A673 (cell line): ENCODE results near the gene TCAF1. TPM values are rescaled to one million over a fixed set of nuclear protein-coding genes. Genes with fewer than 3 reads are reported as not detected.

Source experiments
- BruUV-seq: library from RNA; stranded (reverse); fragments of 400-500 nt; replicated peaks from 2 replicates; lab custom pipeline; 2021; lab: Mats Ljungman, UMichigan
- CTCF ChIA-PET: fragments of 300-600 bp; sonication (Branson Sonifier 250); formaldehyde crosslinking; loops from one replicate; lab custom pipeline; 2022; ENCODE audit warnings: antibody characterized with exemption; lab: Charles Lee
- POLR2A ChIA-PET: fragments of 300-600 bp; sonication (Branson Sonifier 250); formaldehyde crosslinking; loops from one replicate; lab custom pipeline; 2022; ENCODE audit warnings: antibody characterized with exemption; ENCODE audit not compliant: low non-redundant PET; lab: Charles Lee
- DNase-seq: peaks from one replicate; pipeline ENCODE4 v3.0.0-alpha.2; 2015; ENCODE audit warnings: low spot score
- H3K27ac ChIP-seq: fragments of 200-600 bp; sonication (generic); 2 replicates; pipeline ENCODE4 v1.5.1; 2016; ENCODE audit warnings: mixed run types, low read depth, mild to moderate bottlenecking, mixed read lengths, antibody characterized with exemption, low read length; ENCODE audit not compliant: poor library complexity, severe bottlenecking
- H3K27me3 ChIP-seq: fragments of 200-600 bp; sonication (generic); replicated peaks from 2 replicates; pipeline ENCODE4 v1.6.1; 2017; ENCODE audit warnings: mixed run types, low read depth, mild to moderate bottlenecking, mixed read lengths, antibody characterized with exemption, low read length; ENCODE audit not compliant: insufficient read depth, poor library complexity
- H3K36me3 ChIP-seq: fragments of 200-600 bp; sonication (generic); 2 replicates; pipeline ENCODE4 v1.6.1; 2016; ENCODE audit warnings: mixed run types, mild to moderate bottlenecking, mixed read lengths, antibody characterized with exemption, low read length; ENCODE audit not compliant: insufficient read depth, poor library complexity, severe bottlenecking
- H3K4me1 ChIP-seq: fragments of 200-600 bp; sonication (generic); 2 replicates; pipeline ENCODE4 v1.6.1; 2017; ENCODE audit warnings: mixed run types, mild to moderate bottlenecking, mixed read lengths, antibody characterized with exemption, low read length; ENCODE audit not compliant: insufficient read depth, poor library complexity, severe bottlenecking
- H3K4me3 ChIP-seq: fragments of 200-600 bp; sonication (generic); 2 replicates; pipeline ENCODE4 v1.5.1; 2016; ENCODE audit warnings: low read depth, mixed run types, mild to moderate bottlenecking, mixed read lengths, low read length; ENCODE audit not compliant: poor library complexity, severe bottlenecking
- H3K9me3 ChIP-seq: fragments of 200-600 bp; sonication (generic); 2 replicates; pipeline ENCODE4 v1.6.1; 2016; ENCODE audit warnings: mixed run types, low read depth, mild to moderate bottlenecking, mixed read lengths, antibody characterized with exemption, low read length; ENCODE audit not compliant: poor library complexity, severe bottlenecking
- EZH2 ChIP-seq: fragments of 200-600 bp; sonication (generic); IDR thresholded peaks from 2 replicates; pipeline ENCODE4 v1.6.1; 2017; ENCODE audit warnings: borderline replicate concordance, low read depth, mild to moderate bottlenecking, mixed read lengths, antibody characterized with exemption, low read length; ENCODE audit not compliant: poor library complexity, severe bottlenecking
- intact Hi-C: fragments of 100-400 bp; cut with micrococcal nuclease; formaldehyde crosslinking; loops from one replicate; pipeline ENCODE4 v1.10.0; 2022; ENCODE audit not compliant: unreplicated experiment
- total RNA-seq: library from RNA; stranded (reverse); gene quantifications from 2 replicates; pipeline ENCODE4 v1.2.3, GENCODE V29; 2021
- TF ChIP-seq, protein P1 (sequence below): fragments of 300-800, 200-600 bp; sonication (generic); conservative IDR thresholded peaks from 2 replicates; pipeline ENCODE4 v1.5.1; 2017; ENCODE audit warnings: low read depth, mild to moderate bottlenecking, antibody characterized with exemption, low read length, moderate library complexity, mixed read lengths

Gene TCAF1
- total RNA-seq, 1 experiment from 2014 or later = 38.6 TPM

DNA sequence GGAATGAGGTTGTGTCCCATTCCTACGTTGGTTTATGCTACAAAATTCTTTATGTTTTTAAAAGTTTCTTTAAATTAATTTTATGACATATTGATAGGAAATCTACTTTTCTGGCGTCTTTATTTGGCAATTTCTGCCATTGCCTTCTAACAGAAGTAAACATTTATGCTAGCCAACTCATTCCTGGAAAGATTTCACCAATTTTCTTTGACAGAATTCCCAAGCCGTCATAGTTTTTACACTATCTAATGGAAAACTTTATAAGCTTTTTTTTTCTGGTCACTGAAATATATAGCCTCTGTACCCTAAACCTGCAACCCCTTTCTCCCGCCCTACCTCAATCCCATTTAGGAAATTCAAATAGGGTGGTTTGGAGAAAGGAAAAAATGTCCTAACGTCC lies 6.1 kb upstream of the TCAF1 start:
- no peak overlapping the region for H3K27ac ChIP-seq
- H3K4me1 ChIP-seq = no peaks in the 10 kb centered on the region
- BruUV-seq = no TSS peak
- DNase-seq = no peak
- H3K4me3 ChIP-seq = no peak overlapping the region
- TF ChIP-seq EZH2 = no peak
- TF ChIP-seq, protein P1, sequence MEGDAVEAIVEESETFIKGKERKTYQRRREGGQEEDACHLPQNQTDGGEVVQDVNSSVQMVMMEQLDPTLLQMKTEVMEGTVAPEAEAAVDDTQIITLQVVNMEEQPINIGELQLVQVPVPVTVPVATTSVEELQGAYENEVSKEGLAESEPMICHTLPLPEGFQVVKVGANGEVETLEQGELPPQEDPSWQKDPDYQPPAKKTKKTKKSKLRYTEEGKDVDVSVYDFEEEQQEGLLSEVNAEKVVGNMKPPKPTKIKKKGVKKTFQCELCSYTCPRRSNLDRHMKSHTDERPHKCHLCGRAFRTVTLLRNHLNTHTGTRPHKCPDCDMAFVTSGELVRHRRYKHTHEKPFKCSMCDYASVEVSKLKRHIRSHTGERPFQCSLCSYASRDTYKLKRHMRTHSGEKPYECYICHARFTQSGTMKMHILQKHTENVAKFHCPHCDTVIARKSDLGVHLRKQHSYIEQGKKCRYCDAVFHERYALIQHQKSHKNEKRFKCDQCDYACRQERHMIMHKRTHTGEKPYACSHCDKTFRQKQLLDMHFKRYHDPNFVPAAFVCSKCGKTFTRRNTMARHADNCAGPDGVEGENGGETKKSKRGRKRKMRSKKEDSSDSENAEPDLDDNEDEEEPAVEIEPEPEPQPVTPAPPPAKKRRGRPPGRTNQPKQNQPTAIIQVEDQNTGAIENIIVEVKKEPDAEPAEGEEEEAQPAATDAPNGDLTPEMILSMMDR = no peak
- no peaks in the 10 kb centered on the region for H3K9me3 ChIP-seq
- intact Hi-C loops = loop anchor here (10.0 kb wide), 1 partner anchor 217 kb away; the partner anchor contains the start of gene OR2A14
- ChIA-PET CTCF (no interaction called here), POLR2A (no interaction called here)
- H3K36me3 ChIP-seq = no peaks in the 10 kb centered on the region
- H3K27me3 ChIP-seq = peaks cover 11% of the 10 kb centered on the region

DNA sequence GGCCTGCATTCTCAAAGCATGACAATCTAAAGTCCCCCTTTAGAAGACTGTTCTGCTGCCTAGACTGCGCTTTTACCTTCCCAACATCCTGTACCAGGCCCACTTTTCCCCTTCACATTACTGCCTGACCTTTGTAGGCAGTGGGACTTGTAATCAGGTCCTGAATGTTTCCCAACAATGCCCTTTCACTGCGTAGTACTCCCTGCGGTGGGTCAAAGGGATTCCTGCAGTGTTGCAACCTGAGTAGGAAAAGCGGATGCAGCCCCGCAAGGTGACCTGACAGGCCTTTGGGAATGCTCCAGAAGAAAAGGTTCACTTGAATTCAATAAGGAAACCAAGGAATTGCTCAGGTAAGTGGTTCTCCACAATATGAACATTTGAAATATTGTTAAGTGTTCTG lies 4.9 kb upstream of the TCAF1 start:
- POLR2A ChIA-PET = no interaction called here
- Histone ChIP-seq H3K27me3 (peaks cover 11% of the 10 kb centered on the region), H3K9me3 (no peaks in the 10 kb centered on the region), H3K36me3 (no peaks in the 10 kb centered on the region), H3K4me1 (no peaks in the 10 kb centered on the region), H3K4me3 (no peak overlapping the region), H3K27ac (no peak overlapping the region)
- no peak for TF ChIP-seq EZH2
- TF ChIP-seq, protein P1 = no peak
- CTCF ChIA-PET = no interaction called here
- intact Hi-C loops = loop anchor here (10.0 kb wide), 1 partner anchor 218 kb away; the partner anchor contains the start of gene OR2A14
- no TSS peak for BruUV-seq
- DNase-seq = no peak

DNA sequence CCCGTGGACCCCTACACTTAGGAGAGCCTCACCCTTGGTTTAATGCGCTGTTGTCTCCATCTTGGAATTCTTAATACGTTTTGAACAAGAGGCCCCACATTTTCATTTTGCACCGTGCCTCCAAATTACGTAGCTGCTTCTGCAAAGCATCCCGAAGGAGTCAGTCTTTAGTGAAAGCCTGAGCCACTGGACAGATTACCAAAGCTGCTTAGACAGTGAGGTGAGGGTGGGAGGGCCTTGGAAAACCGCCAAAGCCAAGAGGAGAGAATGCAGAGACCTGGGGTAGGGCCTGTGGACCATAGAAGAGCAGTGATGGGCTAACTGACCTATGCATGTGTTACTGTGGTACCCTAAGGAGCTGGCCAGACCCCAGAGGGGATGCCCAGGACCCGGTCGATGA lies 4.2 kb upstream of the TCAF1 start:
- BruUV-seq = no TSS peak
- H3K27me3 ChIP-seq = peaks cover 11% of the 10 kb centered on the region
- no peaks in the 10 kb centered on the region for H3K36me3 ChIP-seq
- no peak overlapping the region for H3K4me3 ChIP-seq
- no peak overlapping the region for H3K27ac ChIP-seq
- no peaks in the 10 kb centered on the region for H3K9me3 ChIP-seq
- H3K4me1 ChIP-seq = no peaks in the 10 kb centered on the region
- CTCF ChIA-PET = no interaction called here
- POLR2A ChIA-PET = interaction anchor here (0.6 kb wide), 1 partner anchor 574 kb away, joined by 3 read pairs; no protein-coding TSS in a partner anchor
- no peak for DNase-seq
- intact Hi-C loops = loop anchor here (10.0 kb wide), 1 partner anchor 219 kb away; the partner anchor contains the start of gene OR2A14
- no peak for TF ChIP-seq EZH2
- TF ChIP-seq, protein P1 = no peak
